Neutrophil (primary cell): ENCODE results near the gene GALNT12.

ENCODE experiments used
- H3K27ac ChIP-seq: fragments of 200-600 bp; sonication (generic); 2 replicates; pipeline ENCODE4 v1.5.1; 2016; ENCODE audit warnings: mild to moderate bottlenecking, moderate library complexity
- H3K27me3 ChIP-seq: fragments of 200-600 bp; sonication (generic); 2 replicates; pipeline ENCODE4 v1.6.0; 2016; ENCODE audit warnings: mild to moderate bottlenecking
- H3K36me3 ChIP-seq: fragments of 200-600 bp; sonication (generic); 2 replicates; pipeline ENCODE4 v1.5.1; 2017
- H3K4me1 ChIP-seq, 2 experiments: fragments of 200-600 bp in 1 of 2; sonication (generic) in 1 of 2; 1 replicate in 1 of 2; 2 replicates in 1 of 2; pipeline versions ENCODE4 v1.5.1 to v1.6.1; 2013 to 2016; ENCODE audit warnings: low read depth in 1 of 2, low read length in 1 of 2, mild to moderate bottlenecking in 1 of 2, moderate library complexity in 1 of 2; ENCODE audit not compliant: control insufficient read depth in 1 of 2, insufficient read depth in 1 of 2
- H3K4me3 ChIP-seq, 2 experiments: fragments of 200-600 bp in 1 of 2; sonication (generic) in 1 of 2; 1 replicate in 1 of 2; 2 replicates in 1 of 2; pipeline ENCODE4 v1.5.1; 2013 to 2016; ENCODE audit warnings: low read depth in 1 of 2, low read length in 1 of 2, mild to moderate bottlenecking in 1 of 2, moderate library complexity in 1 of 2
- H3K9me3 ChIP-seq: fragments of 200-600 bp; sonication (generic); 2 replicates; pipeline ENCODE4 v1.5.1; 2016
- TF ChIP-seq, protein P1 (sequence below): fragments of 200-600 bp; sonication (generic); IDR thresholded peaks from 2 replicates; pipeline ENCODE4 v1.5.1; 2016; ENCODE audit warnings: antibody characterized with exemption

Gene GALNT12

DNA sequence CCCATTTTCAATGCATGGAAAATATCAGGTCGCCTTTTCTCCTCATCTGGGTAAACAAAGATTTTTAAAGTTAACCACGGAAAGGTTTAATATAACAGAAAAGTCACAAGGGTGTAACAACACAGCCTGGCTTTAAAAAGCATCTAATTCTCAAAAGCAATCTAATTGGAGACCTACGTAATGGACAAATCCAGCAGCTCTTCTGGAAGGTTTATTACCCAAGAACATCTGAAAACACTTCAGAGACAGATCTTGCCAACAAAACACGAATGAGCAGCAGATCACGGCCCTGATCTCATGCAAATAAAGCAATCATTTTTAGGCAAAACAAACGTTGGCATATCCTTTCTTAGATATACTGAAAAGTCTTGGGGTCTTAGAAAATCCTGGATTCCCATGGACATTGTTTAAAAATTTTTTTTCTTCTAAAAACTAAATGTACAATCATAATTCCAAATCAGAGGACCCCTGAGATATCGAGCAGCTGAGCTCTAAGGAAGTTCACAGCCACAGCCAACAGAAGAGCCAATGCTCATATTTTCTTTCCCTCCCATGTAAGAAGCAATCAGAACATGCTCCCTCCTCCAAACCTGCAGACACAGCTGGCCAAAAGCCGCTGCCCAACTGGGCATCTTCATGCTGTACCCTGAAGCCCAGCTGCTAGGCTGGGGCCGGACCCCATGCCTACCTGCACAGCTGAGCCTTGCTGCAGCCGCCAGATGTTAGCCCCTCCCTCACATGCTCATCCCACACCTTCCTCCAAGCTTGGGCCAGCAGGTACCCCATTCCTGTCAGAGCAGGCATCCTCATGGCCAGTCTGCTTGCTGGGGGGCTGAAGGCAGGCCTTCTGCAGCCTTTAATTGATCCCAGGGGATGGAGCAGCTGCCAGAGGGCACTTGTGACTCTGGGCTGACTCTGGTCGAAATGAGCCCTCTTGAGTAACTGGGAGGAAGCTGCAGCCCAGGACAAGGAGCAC lies 22.4 kb upstream of the GALNT12 start:
- Histone ChIP-seq H3K36me3 (no peaks in the 10 kb centered on the region), H3K4me3 (no peak overlapping the region), H3K9me3 (no peaks in the 10 kb centered on the region), H3K27me3 (peaks cover 20% of the 10 kb centered on the region), H3K27ac (no peak overlapping the region), H3K4me1 (peaks cover 10 to 12% of the 10 kb centered on the region in 2 experiments)
- TF ChIP-seq, protein P1, sequence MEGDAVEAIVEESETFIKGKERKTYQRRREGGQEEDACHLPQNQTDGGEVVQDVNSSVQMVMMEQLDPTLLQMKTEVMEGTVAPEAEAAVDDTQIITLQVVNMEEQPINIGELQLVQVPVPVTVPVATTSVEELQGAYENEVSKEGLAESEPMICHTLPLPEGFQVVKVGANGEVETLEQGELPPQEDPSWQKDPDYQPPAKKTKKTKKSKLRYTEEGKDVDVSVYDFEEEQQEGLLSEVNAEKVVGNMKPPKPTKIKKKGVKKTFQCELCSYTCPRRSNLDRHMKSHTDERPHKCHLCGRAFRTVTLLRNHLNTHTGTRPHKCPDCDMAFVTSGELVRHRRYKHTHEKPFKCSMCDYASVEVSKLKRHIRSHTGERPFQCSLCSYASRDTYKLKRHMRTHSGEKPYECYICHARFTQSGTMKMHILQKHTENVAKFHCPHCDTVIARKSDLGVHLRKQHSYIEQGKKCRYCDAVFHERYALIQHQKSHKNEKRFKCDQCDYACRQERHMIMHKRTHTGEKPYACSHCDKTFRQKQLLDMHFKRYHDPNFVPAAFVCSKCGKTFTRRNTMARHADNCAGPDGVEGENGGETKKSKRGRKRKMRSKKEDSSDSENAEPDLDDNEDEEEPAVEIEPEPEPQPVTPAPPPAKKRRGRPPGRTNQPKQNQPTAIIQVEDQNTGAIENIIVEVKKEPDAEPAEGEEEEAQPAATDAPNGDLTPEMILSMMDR = no peak

DNA sequence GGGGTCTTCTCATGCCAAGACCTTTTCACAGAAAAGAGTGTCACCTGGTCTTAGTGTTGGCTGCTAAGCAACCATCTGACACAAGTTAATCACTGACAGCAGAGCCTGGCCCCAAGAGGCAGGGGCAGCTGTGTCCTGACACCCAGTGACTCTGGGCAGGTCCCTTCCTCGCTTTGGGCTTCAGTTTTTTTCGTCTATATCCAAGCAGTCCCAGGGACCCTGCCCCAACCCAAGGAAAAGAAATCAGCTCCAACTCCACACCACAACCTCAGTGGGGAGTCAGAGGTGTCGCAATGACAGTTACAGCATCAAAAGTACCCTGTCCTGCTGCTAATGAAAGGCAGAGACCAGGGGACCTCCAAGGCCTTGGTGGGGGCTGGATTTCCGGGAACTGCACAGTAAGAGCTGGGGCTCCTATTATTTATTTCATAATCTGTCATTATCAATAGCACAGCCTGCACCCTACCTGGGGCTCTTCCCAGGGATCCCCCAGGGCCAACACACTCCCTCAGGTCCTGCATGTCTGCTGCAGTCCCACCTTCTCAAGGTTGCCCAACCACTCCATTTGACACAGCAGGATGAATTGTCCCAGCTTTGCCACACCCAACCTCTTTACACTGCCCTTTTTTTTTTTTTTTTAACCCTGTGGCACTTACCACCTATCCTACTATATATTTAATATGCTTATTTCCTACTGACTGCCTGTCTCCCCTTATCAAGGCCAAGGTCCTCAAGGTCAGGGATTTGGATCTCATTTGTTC lies 20.5 kb upstream of the GALNT12 start:
- TF ChIP-seq, protein P1 = no peak
- H3K4me1 ChIP-seq = peaks cover 9 to 14% of the 10 kb centered on the region in 2 experiments
- H3K9me3 ChIP-seq = no peaks in the 10 kb centered on the region
- no peaks in the 10 kb centered on the region for H3K36me3 ChIP-seq
- H3K27me3 ChIP-seq = peaks cover 14% of the 10 kb centered on the region
- H3K27ac ChIP-seq = no peak overlapping the region
- no peak overlapping the region for H3K4me3 ChIP-seq

DNA sequence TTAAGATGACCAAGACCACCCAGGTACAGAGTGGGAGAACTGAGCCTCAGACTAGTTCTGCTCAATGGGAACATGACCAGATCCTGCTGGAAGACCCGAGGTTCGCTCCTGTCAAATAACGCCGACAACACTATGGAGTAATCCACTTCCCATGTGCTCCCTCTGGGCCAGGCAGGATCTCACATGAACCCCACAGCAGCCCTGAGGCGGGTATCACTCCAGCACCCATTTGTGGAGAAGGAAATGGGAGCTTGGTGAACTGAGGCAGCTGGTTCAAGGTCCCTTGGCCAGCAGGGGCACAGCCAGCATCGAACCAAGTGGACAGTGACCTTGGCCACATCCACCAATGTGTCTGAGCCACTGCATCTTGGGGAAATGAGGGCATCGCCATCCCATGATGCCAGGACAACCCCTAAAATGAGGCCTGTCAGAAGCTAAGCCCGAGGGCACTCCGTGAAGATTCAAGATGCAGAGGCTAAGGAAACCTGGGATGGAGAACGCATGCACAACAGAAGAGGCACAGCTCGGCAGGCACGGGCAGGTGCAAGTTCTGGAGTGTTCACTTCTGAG lies 19.6 kb upstream of the GALNT12 start:
- H3K4me3 ChIP-seq = no peak overlapping the region
- H3K36me3 ChIP-seq = no peaks in the 10 kb centered on the region
- no peaks in the 10 kb centered on the region for H3K9me3 ChIP-seq
- peaks cover 0 to 5% of the 10 kb centered on the region in 2 experiments for H3K4me1 ChIP-seq
- no peak overlapping the region for H3K27ac ChIP-seq
- TF ChIP-seq, protein P1 = no peak
- H3K27me3 ChIP-seq = peaks cover 18% of the 10 kb centered on the region

DNA sequence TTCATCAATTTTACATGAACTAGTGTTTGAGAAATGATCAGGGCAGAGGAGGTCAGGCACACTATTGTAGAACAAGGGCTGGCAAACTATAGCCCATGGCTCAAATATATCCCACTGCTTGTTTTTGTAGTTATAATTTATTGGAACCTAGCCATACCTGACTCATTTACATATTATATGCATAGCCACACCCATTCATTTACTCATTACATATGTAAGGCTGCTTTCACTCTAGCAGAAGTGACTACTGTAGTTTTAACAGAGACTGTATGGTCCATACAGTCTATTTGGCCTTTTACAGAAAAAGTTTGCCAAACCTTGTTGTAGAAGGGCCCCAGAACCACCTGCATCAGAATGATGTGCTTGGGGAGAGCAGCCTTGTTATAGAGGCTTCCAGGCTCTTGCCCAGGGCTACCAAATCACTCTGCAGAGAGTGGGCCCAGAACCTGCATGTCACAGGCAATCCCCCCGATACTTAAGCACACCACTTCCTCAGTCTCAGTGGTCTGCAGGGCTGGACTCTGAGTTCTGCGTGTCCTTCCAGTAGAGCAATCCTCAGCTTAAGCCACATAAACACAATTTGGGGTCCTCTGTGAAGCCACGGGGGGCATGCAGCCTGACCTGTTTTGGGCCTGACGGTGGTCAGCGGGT lies 17.9 kb upstream of the GALNT12 start:
- H3K27ac ChIP-seq = no peak overlapping the region
- H3K27me3 ChIP-seq = peaks cover 35% of the 10 kb centered on the region
- no peaks in the 10 kb centered on the region for H3K9me3 ChIP-seq
- H3K4me3 ChIP-seq = no peak overlapping the region
- H3K4me1 ChIP-seq = peaks cover 0 to 5% of the 10 kb centered on the region in 2 experiments
- TF ChIP-seq, protein P1 = no peak
- no peaks in the 10 kb centered on the region for H3K36me3 ChIP-seq

DNA sequence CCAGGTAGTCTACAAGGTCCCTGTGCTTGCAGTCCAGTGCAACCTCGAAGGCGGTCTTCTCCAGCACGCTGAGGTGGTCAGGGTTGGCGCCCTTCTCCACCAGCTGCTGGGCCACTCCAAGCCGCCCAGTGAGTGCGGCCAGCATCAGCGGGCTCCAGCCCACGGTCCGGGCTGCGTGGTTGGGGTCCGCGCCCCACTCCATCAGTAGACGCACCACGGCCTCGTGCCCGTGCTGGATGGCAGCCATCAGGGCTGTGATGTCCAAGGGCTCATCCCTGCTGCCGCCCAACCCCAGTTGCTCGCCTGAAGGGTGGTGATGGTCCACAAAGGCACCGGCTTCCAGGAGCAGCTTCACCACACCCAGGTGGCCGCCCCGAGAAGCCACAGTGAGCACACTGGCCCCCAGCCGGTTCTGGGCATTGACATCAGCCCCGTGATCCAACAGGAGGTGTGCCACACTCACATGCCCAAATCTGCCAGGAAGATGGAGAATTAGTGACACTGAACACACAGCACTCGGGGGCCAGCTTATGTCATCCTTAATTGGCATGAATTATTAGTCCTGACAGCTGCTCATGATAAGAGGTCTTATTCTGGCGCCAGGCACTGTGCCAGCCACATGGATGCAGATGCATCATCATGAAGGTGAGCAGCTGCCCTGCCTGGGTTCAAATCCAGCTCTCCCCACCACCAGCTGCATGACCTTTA lies 17.2 kb upstream of the GALNT12 start:
- no peaks in the 10 kb centered on the region for H3K36me3 ChIP-seq
- TF ChIP-seq, protein P1 = no peak
- peaks cover under 1 to 5% of the 10 kb centered on the region in 2 experiments for H3K4me1 ChIP-seq
- peaks cover 42% of the 10 kb centered on the region for H3K27me3 ChIP-seq
- H3K27ac ChIP-seq = no peak overlapping the region
- no peaks in the 10 kb centered on the region for H3K9me3 ChIP-seq
- H3K4me3 ChIP-seq = no peak overlapping the region
